K562 (cell line): Measurements from ENCODE around the gene HMCN2. TPM values are rescaled to one million over a fixed set of nuclear protein-coding genes. Genes with fewer than 3 reads are reported as not detected.
A peak's percentile ranks its signal among the peaks of the same experiment; 100 is the strongest.

Experiments
- ELK3 ChIP-seq: fragments of 450-650 bp; formaldehyde crosslinking; IDR thresholded peaks from 2 replicates; pipeline ENCODE4 v1.4.0; 2020; ENCODE audit warnings: mild to moderate bottlenecking
- ETS1 ChIP-seq: conservative IDR thresholded peaks from 2 replicates; pipeline ENCODE4 v1.6.1; 2011; ENCODE audit warnings: low read depth, mild to moderate bottlenecking, low read length; ENCODE audit not compliant: control insufficient read depth
- MEIS2 ChIP-seq: fragments of 450-650 bp; IDR thresholded peaks from 2 replicates; pipeline ENCODE4 v1.6.1; 2014; ENCODE audit warnings: mild to moderate bottlenecking; ENCODE audit not compliant: partially characterized antibody
- REST ChIP-seq, 2 experiments: fragments of 450-650 bp; formaldehyde crosslinking in 1 of 2; IDR thresholded peaks; 2 replicates each; pipeline versions ENCODE4 v1.4.0 to v1.6.1; 2014 to 2020; ENCODE audit warnings: mild to moderate bottlenecking in 2 of 2, borderline replicate concordance in 1 of 2, low read depth in 1 of 2
- polyA plus RNA-seq, 8 experiments: library from polyadenylated mRNA; depleted of rRNA in 4 of 8; stranded (reverse) in 5 of 8; unstranded in 3 of 8; fragments of >200 nt; fragmentation: Nextera tagmentation in 2 of 8; fragmentation: Illumina TruSeq in 1 of 8; extraction: Ambion mirVana in 2 of 8; extraction: Trizol in 1 of 8; gene quantifications; 2 replicates each; pipeline versions ENCODE4 v1.2.1 to v1.2.3, GENCODE V29; 2011 to 2014; ENCODE audit warnings: inconsistent platforms in 1 of 8, missing spikeins in 1 of 8
- total RNA-seq, 7 experiments: library from RNA; depleted of rRNA in 6 of 7; stranded (reverse); fragments of >200 nt in 6 of 7; fragmentation: Illumina TruSeq in 2 of 7; extraction: Trizol in 2 of 7; gene quantifications; 2 replicates each; pipeline versions ENCODE4 v1.2.1 to v1.2.3, GENCODE V29; 2011 to 2021; ENCODE audit warnings: low replicate concordance in 1 of 7

The HMCN2 gene
- total and polyA plus RNA-seq, 9 of the 15 experiments (the other 6 are each of a cell fraction or from before 2014, with no cell fraction given): 0.01 TPM; not detected in 8

- TF ChIP-seq ETS1 (no peak), REST (IDR thresholded peaks at IDR 0.05; ENCODE audit: borderline replicate concordance) (peak; percentile 8; the same call in 1 of the 2 replicates), REST (CRISPR knock-in tag; IDR thresholded peaks at IDR 0.05; ENCODE audit: low read depth) (no peak), MEIS2 (peak; percentile 24), ELK3 (CRISPR knock-in tag) (no peak)
These were observed 171.6 kb downstream of the HMCN2 start (continued) for GRCh38 chr9:130437011-130437789.
